IMR-90 (cell line): ENCODE measurements around the gene ZW10. TPM values are rescaled to one million over a fixed set of nuclear protein-coding genes. Genes with fewer than 3 reads are reported as not detected.
A peak's percentile ranks its signal among the peaks of the same experiment; 100 is the strongest.

Source experiments
- ATAC-seq: fragments of 200-7000 bp; cut with Tn5 transposase; 2 replicates; pipeline ENCODE4 v1.9.1; 2020; ENCODE audit warnings: low read depth, mild to moderate bottlenecking, moderate library complexity
- BruUV-seq: library from RNA; stranded (reverse); fragments of 400-500 nt; replicated peaks from 2 replicates; lab custom pipeline; 2021; lab: Mats Ljungman, UMichigan
- CTCF ChIA-PET: fragments of 300-600 bp; formaldehyde crosslinking; extraction: SDS; loops from one replicate; lab custom pipeline; 2021; ENCODE audit warnings: antibody characterized with exemption; lab: Yijun Ruan, JAX
- POLR2A ChIA-PET: fragments of 300-600 bp; sonication (Branson Sonifier 250); formaldehyde crosslinking; loops from one replicate; lab custom pipeline; 2022; ENCODE audit warnings: antibody characterized with exemption; ENCODE audit not compliant: unreplicated experiment; lab: Charles Lee
- DNase-seq: peaks from one replicate; pipeline ENCODE4 v3.0.0; 2013
- H2AFZ ChIP-seq: replicated peaks from 2 replicates; pipeline ENCODE3; 2013; ENCODE audit warnings: low read length, mild to moderate bottlenecking; ENCODE audit not compliant: poor library complexity
- H2AK5ac ChIP-seq: 2 replicates; pipeline ENCODE4 v1.6.1; 2013; ENCODE audit warnings: low read depth, low read length, inconsistent platforms
- H2AK9ac ChIP-seq: replicated peaks from 2 replicates; pipeline ENCODE3; 2013; ENCODE audit warnings: mild to moderate bottlenecking, low read depth, low read length, moderate library complexity; ENCODE audit not compliant: poor library complexity
- H2BK120ac ChIP-seq: 2 replicates; pipeline ENCODE4 v1.6.1; 2013; ENCODE audit warnings: low read depth, low read length, inconsistent platforms
- H2BK15ac ChIP-seq: 3 replicates; pipeline ENCODE4 v1.6.1; 2013; ENCODE audit warnings: low read depth, low read length, inconsistent platforms
- H2BK20ac ChIP-seq: 2 replicates; pipeline ENCODE4 v1.6.1; 2013; ENCODE audit warnings: low read depth, mild to moderate bottlenecking, inconsistent platforms, low read length, moderate library complexity
- H2BK5ac ChIP-seq: 2 replicates; pipeline ENCODE4 v1.6.1; 2013; ENCODE audit warnings: mild to moderate bottlenecking, low read depth, low read length, inconsistent platforms; ENCODE audit not compliant: poor library complexity, severe bottlenecking
- H3K14ac ChIP-seq: replicated peaks from 2 replicates; pipeline ENCODE4 v1.6.1; 2013; ENCODE audit warnings: low read depth, low read length, inconsistent platforms
- H3K18ac ChIP-seq: 2 replicates; pipeline ENCODE4 v1.6.1; 2013; ENCODE audit warnings: low read depth, low read length, control low read depth
- H3K23ac ChIP-seq: 2 replicates; pipeline ENCODE4 v1.6.1; 2013; ENCODE audit warnings: low read depth, low read length, inconsistent platforms
- H3K27ac ChIP-seq: 2 replicates; pipeline ENCODE4 v1.5.1; 2013; ENCODE audit warnings: mild to moderate bottlenecking, control low read depth, low read length; ENCODE audit not compliant: insufficient read depth
- H3K27me3 ChIP-seq: 2 replicates; pipeline ENCODE4 v1.6.1; 2013; ENCODE audit warnings: low read length; ENCODE audit not compliant: control insufficient read depth, insufficient read depth
- H3K36me3 ChIP-seq: 2 replicates; pipeline ENCODE4 v1.6.1; 2013; ENCODE audit warnings: low read length, mixed read lengths; ENCODE audit not compliant: control insufficient read depth, insufficient read depth
- H3K4ac ChIP-seq: 2 replicates; pipeline ENCODE4 v1.6.1; 2013; ENCODE audit warnings: low read depth, low read length, inconsistent platforms
- H3K4me1 ChIP-seq: 2 replicates; pipeline ENCODE4 v1.6.1; 2013; ENCODE audit warnings: low read length, mixed read lengths; ENCODE audit not compliant: control insufficient read depth, insufficient read depth
- H3K4me2 ChIP-seq: 2 replicates; pipeline ENCODE4 v1.6.1; 2013; ENCODE audit warnings: low read depth, mild to moderate bottlenecking, control low read depth, low read length, moderate library complexity
- H3K4me3 ChIP-seq: 2 replicates; pipeline ENCODE4 v1.5.1; 2013; ENCODE audit warnings: low read depth, mild to moderate bottlenecking, control low read depth, low read length, moderate library complexity; ENCODE audit not compliant: insufficient read depth
- H3K56ac ChIP-seq: 2 replicates; pipeline ENCODE4 v1.6.1; 2013; ENCODE audit warnings: low read length, inconsistent platforms; ENCODE audit not compliant: insufficient read depth; ENCODE audit errors: extremely low read depth
- H3K79me1 ChIP-seq, 2 experiments: 2 replicates each; pipeline ENCODE4 v1.6.1; 2013; ENCODE audit warnings: low read length in 2 of 2, inconsistent platforms in 1 of 2, low read depth in 1 of 2
- H3K9ac ChIP-seq: 2 replicates; pipeline ENCODE4 v1.6.1; 2013; ENCODE audit warnings: low read depth, low read length, control low read depth
- H3K9me1 ChIP-seq: 2 replicates; pipeline ENCODE4 v1.6.1; 2013; ENCODE audit warnings: low read length, inconsistent platforms; ENCODE audit not compliant: insufficient read depth
- H3K9me3 ChIP-seq: 2 replicates; pipeline ENCODE4 v1.6.1; 2013; ENCODE audit warnings: low read length; ENCODE audit not compliant: control insufficient read depth, insufficient read depth
- H4K20me1 ChIP-seq: 2 replicates; pipeline ENCODE4 v1.6.1; 2013; ENCODE audit warnings: low read length, inconsistent platforms; ENCODE audit not compliant: insufficient read depth
- H4K5ac ChIP-seq: 2 replicates; pipeline ENCODE4 v1.6.1; 2013; ENCODE audit warnings: mild to moderate bottlenecking, low read depth, low read length, control low read depth
- H4K8ac ChIP-seq, 2 experiments: 2 replicates each; pipeline ENCODE4 v1.6.1; 2013; ENCODE audit warnings: low read depth in 2 of 2, low read length in 2 of 2, control low read depth in 1 of 2, inconsistent platforms in 1 of 2
- H4K91ac ChIP-seq: 2 replicates; pipeline ENCODE4 v1.6.1; 2013; ENCODE audit warnings: low read depth, low read length, inconsistent platforms; ENCODE audit not compliant: insufficient read depth
- BHLHE40 ChIP-seq: fragments of 150-350 bp; IDR thresholded peaks from 2 replicates; pipeline ENCODE4 v1.6.1; 2016; ENCODE audit warnings: mild to moderate bottlenecking, low read depth, low read length
- CHD1 ChIP-seq: IDR thresholded peaks from 2 replicates; pipeline ENCODE4 v1.6.1; 2012; ENCODE audit warnings: low read depth, low read length, improper control_type of control experiment
- ELK1 ChIP-seq: fragments of 150-350 bp; IDR thresholded peaks from 2 replicates; pipeline ENCODE4 v1.6.1; 2016; ENCODE audit warnings: low read depth, mild to moderate bottlenecking, low read length, moderate library complexity, borderline replicate concordance
- MAFK ChIP-seq: IDR thresholded peaks from 2 replicates; pipeline ENCODE4 v1.6.1; 2012; ENCODE audit warnings: low read depth, low read length, improper control_type of control experiment
- MAZ ChIP-seq: IDR thresholded peaks from 2 replicates; pipeline ENCODE4 v1.6.1; 2012; ENCODE audit warnings: low read depth, mild to moderate bottlenecking, low read length, improper control_type of control experiment, moderate library complexity, borderline replicate concordance
- NFE2L2 ChIP-seq: fragments of 150-350 bp; IDR thresholded peaks from 2 replicates; pipeline ENCODE4 v1.6.1; 2016; ENCODE audit warnings: low read depth, mild to moderate bottlenecking, low read length
- POLR2A ChIP-seq: IDR thresholded peaks from 2 replicates; pipeline ENCODE4 v1.6.1; 2012; ENCODE audit warnings: mild to moderate bottlenecking, low read depth, low read length
- RCOR1 ChIP-seq: IDR thresholded peaks from 2 replicates; pipeline ENCODE4 v1.6.1; 2012; ENCODE audit warnings: mild to moderate bottlenecking, low read length, improper control_type of control experiment; ENCODE audit not compliant: insufficient replicate concordance
- RFX5 ChIP-seq: IDR thresholded peaks from 2 replicates; pipeline ENCODE4 v1.8.0; 2012; ENCODE audit warnings: low read depth, mild to moderate bottlenecking, low read length, moderate library complexity
- SMC3 ChIP-seq: fragments of 150-350 bp; IDR thresholded peaks from 2 replicates; pipeline ENCODE4 v1.6.1; 2016; ENCODE audit warnings: low read depth, mild to moderate bottlenecking, antibody characterized with exemption, low read length, moderate library complexity
- USF2 ChIP-seq: fragments of 150-350 bp; IDR thresholded peaks from 2 replicates; pipeline ENCODE4 v1.6.1; 2017; ENCODE audit warnings: mild to moderate bottlenecking, antibody characterized with exemption, low read length, low read depth
- WGBS, 2 experiments: methylation state at CpG; one replicate each; pipeline versions ENCODE4 v1.1.5 to v1.1.7; 2013; ENCODE audit warnings: missing lambda C conversion rate in 2 of 2; ENCODE audit not compliant: insufficient read length in 1 of 2; ENCODE audit errors: extremely low coverage in 2 of 2; 5-methylcytosine and 5-hydroxymethylcytosine counted together
- dilution Hi-C: fragments of 300-500 bp; cut with HindIII; formaldehyde crosslinking; loops from one replicate; pipeline ENCODE4 v1.14.3; 2018; ENCODE audit warnings: low sequenced_read_pairs; ENCODE audit not compliant: unreplicated experiment
- in situ Hi-C: fragments of 300-500 bp; cut with MboI; formaldehyde crosslinking; loops from 3 replicates; pipeline ENCODE4 v1.14.3; 2019; ENCODE audit warnings: low sequenced_read_pairs, inconsistent platforms, mixed read lengths
- intact Hi-C: fragments of 100-400 bp; cut with micrococcal nuclease; formaldehyde crosslinking; loops from 2 replicates; pipeline ENCODE4 v1.10.0; 2022
- polyA plus RNA-seq, 3 experiments: library from polyadenylated mRNA; depleted of rRNA; stranded (reverse); fragments of >200 nt; gene quantifications; 2 replicates each; pipeline ENCODE4 v1.2.3, GENCODE V29; 2012; ENCODE audit warnings: low replicate concordance in 1 of 3
- total RNA-seq: library from RNA; depleted of rRNA; stranded (reverse); fragments of >200 nt; gene quantifications from 2 replicates; pipeline ENCODE4 v1.2.3, GENCODE V29; 2012

ZW10 gene
- total and polyA plus RNA-seq, 2 of the 4 experiments (the other 2 are of a cell fraction) = 10.3 to 30.6 TPM

- in situ Hi-C loops = no loop called here
Measured at GRCh38 chr11:113695207-113695606, 78.3 kb downstream of the ZW10 start.

More at GRCh38 chr11:113695207-113695606, 78.3 kb downstream of the ZW10 start:
- no peak overlapping the region for H4K91ac ChIP-seq
- H3K9me1 ChIP-seq = peaks cover 9% of the 10 kb centered on the region; the same call in 1 of the 2 replicates
- ATAC-seq = no peak
- H3K9ac ChIP-seq = no peak overlapping the region
- no peak overlapping the region for H3K14ac ChIP-seq
- no peak for DNase-seq
- no peak overlapping the region for H2BK20ac ChIP-seq
- no peak overlapping the region for H4K8ac ChIP-seq
- H2BK5ac ChIP-seq = no peak overlapping the region
- intact Hi-C loops = no loop called here
- H3K4me3 ChIP-seq = no peak overlapping the region
- H4K20me1 ChIP-seq = no peaks in the 10 kb centered on the region
- no TSS peak for BruUV-seq
- H3K36me3 ChIP-seq = no peaks in the 10 kb centered on the region
- no peak overlapping the region for H3K27ac ChIP-seq
- TF ChIP-seq MAFK = no peak
- TF ChIP-seq POLR2A = no peak
- no peak for TF ChIP-seq SMC3
- no peak for TF ChIP-seq USF2
- TF ChIP-seq CHD1 = no peak
- no peak for TF ChIP-seq RCOR1
- no peak for TF ChIP-seq BHLHE40
- no peak for TF ChIP-seq ELK1
- no peak for TF ChIP-seq MAZ
- no peak for TF ChIP-seq RFX5
- TF ChIP-seq NFE2L2 = no peak
- H3K9me3 ChIP-seq = no peaks in the 10 kb centered on the region
- no peak overlapping the region for H2AK5ac ChIP-seq
- H4K5ac ChIP-seq = no peak overlapping the region
- H3K4me1 ChIP-seq = no peaks in the 10 kb centered on the region; the same call in 1 of the 2 replicates
- no peaks in the 10 kb centered on the region; the same call in 1 of the 2 replicates for H3K27me3 ChIP-seq
- H3K79me1 ChIP-seq = no peaks in the 10 kb centered on the region
- POLR2A ChIA-PET = no interaction called here
- H3K4me2 ChIP-seq = no peak overlapping the region
- H3K4ac ChIP-seq = no peak overlapping the region
- no peak overlapping the region for H3K18ac ChIP-seq
- no peak overlapping the region for H2BK15ac ChIP-seq
- H2BK120ac ChIP-seq = no peak overlapping the region
- no peak overlapping the region for H3K23ac ChIP-seq
- no CpG with 5 or more reads among the region's 4 CpGs for WGBS, 2 experiments
- dilution Hi-C loops = no loop called here
- H3K56ac ChIP-seq = no peak overlapping the region
- CTCF ChIA-PET = no interaction called here
- peak overlapping the region; percentile 59 for H2AK9ac ChIP-seq
- no peak overlapping the region for H2AFZ ChIP-seq
